CMK (cell line): Measurements from ENCODE around the gene CCDC194.
"Not testable (repeated sequence)": the region's sequence is repeated elsewhere in the genome, so short reads cannot be mapped to it uniquely, and the experiment has no call there.

Source experiments
- DNase-seq: peaks from one replicate; pipeline ENCODE4 v3.0.0-alpha.2; 2010; ENCODE audit warnings: low read depth

CCDC194 gene

GRCh38 chr19:17370026-17370587, 23.9 kb downstream of the CCDC194 start:
- no peak for DNase-seq

GRCh38 chr19:17365361-17365760, 28.6 kb downstream of the CCDC194 start:
- DNase-seq, result no peak

- not testable (repeated sequence) for DNase-seq
These were observed 30.0 kb downstream of the CCDC194 start for GRCh38 chr19:17363852-17364605.

- no peak for DNase-seq
These were observed 33.8 kb downstream of the CCDC194 start for GRCh38 chr19:17359905-17360800.

GRCh38 chr19:17358395-17358794, 35.6 kb downstream of the CCDC194 start:
- no peak for DNase-seq

GRCh38 chr19:17357724-17358123, 36.3 kb downstream of the CCDC194 start:
- DNase-seq, result no peak

- no peak for DNase-seq
These were observed 36.8 kb downstream of the CCDC194 start for GRCh38 chr19:17357078-17357666.

- DNase-seq, result no peak
These were observed 40.6 kb downstream of the CCDC194 start for GRCh38 chr19:17353386-17353785.

- peak; percentile 76 for DNase-seq
These were observed 41.3 kb downstream of the CCDC194 start for GRCh38 chr19:17352608-17353280.

- no peak for DNase-seq
These were observed 42.1 kb downstream of the CCDC194 start for GRCh38 chr19:17351815-17352435.

- DNase-seq, result no peak
These were observed 45.3 kb downstream of the CCDC194 start for GRCh38 chr19:17348700-17349099.

GRCh38 chr19:17347877-17348276, 46.1 kb downstream of the CCDC194 start:
- no peak for DNase-seq

GRCh38 chr19:17347361-17347760, 46.6 kb downstream of the CCDC194 start:
- DNase-seq, result no peak

GRCh38 chr19:17346109-17346671, 47.8 kb downstream of the CCDC194 start:
- DNase-seq, result no peak

- no peak for DNase-seq
These were observed 52.2 kb downstream of the CCDC194 start for GRCh38 chr19:17341845-17342244.

- no peak for DNase-seq
These were observed 52.6 kb downstream of the CCDC194 start for GRCh38 chr19:17341386-17341785.

- no peak for DNase-seq
These were observed 53.1 kb downstream of the CCDC194 start for GRCh38 chr19:17340871-17341357.
